Epithelial cell of esophagus (primary cell): ENCODE data around the gene STAM.
"Not testable (repeated sequence)": the region's sequence is repeated elsewhere in the genome, so short reads cannot be mapped to it uniquely, and the experiment has no call there.

Experiments used
- DNase-seq: peaks from one replicate; pipeline ENCODE4 v3.0.0; 2010; ENCODE audit warnings: low read depth
- H3K4me3 ChIP-seq: 2 replicates; pipeline ENCODE4 v1.5.1; 2011; ENCODE audit warnings: mild to moderate bottlenecking, low read length, control low read depth
- CTCF ChIP-seq: IDR thresholded peaks from 2 replicates; pipeline ENCODE4 v1.5.1; 2011; ENCODE audit warnings: low read depth, mild to moderate bottlenecking, low read length, control low read depth, inconsistent platforms; ENCODE audit not compliant: insufficient read depth; ENCODE audit errors: missing control alignments

STAM gene

DNA sequence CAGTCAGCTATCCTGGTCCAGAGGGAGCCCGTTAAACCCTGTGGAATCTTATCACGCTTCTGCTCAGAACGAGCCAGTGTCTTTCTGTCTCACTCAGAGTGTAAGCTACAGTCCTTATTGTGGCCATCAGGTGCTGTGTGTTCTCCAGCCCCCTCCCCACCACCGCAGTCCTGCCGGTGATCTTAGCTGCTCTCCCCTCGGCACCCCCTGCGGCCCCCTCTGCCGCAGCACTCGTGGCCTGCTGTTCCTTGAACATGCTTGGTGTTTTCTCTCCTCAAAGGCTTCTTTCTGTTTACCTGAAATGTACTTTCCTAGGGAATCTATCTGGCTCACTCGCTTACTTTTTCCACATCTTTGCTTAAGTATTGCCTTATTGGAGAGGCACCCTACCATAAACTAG lies 69.8 kb downstream of the STAM start:
- no peak for DNase-seq
- H3K4me3 ChIP-seq = no peak overlapping the region
- no peak for TF ChIP-seq CTCF

GRCh38 chr10:17716161-17716560 lies 72.2 kb downstream of the STAM start:
- no peak for TF ChIP-seq CTCF
- no peak for DNase-seq
- no peak overlapping the region for H3K4me3 ChIP-seq

GRCh38 chr10:17722317-17723014 lies 78.5 kb downstream of the STAM start:
- not testable (repeated sequence) for H3K4me3 ChIP-seq, DNase-seq

GRCh38 chr10:17725703-17726102 lies 81.8 kb downstream of the STAM start:
- DNase-seq = no peak
- no peak for TF ChIP-seq CTCF
- H3K4me3 ChIP-seq = no peak overlapping the region

DNA sequence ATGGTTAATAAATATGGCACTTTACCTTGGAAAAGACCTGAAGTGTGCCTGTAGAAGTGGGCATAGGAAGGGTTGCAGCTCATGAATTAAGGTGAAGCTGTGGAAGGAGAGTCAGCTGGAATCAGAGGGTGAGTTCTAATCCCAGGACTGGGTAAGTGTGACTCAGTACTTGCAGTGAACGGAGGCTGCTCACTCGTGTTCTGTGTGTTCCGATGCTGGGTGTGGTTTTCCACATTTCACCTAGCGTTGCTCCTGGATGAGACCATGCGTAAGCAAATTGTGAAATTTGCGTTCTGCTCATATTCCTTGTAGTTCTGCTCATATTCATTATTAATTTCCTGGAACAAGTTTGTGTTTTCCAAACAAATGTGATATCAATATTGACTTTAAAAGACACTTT lies 85.7 kb downstream of the STAM start:
- no peak for TF ChIP-seq CTCF
- peak; percentile 41 for DNase-seq
- H3K4me3 ChIP-seq = no peak overlapping the region

DNA sequence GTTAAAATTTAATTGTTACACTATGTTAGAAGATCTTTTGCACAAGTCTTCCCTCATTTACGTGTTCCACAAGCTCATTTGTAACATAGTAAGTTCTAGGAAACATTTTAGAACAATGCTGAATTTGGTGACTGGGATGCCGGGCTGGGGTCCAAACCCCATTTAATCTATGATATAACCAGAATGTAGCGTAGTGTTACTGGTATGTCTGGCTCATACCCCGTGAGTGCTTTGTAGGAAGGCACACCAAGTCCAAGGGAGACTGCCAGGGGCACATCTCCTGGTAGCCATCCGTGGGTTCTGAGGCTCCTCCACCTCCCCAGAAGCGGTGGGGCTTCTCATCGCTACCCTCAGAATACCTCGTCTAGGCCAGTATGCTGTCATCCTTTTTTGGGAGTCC lies 86.7 kb downstream of the STAM start:
- H3K4me3 ChIP-seq = no peak overlapping the region
- DNase-seq = no peak
- TF ChIP-seq CTCF = no peak

DNA sequence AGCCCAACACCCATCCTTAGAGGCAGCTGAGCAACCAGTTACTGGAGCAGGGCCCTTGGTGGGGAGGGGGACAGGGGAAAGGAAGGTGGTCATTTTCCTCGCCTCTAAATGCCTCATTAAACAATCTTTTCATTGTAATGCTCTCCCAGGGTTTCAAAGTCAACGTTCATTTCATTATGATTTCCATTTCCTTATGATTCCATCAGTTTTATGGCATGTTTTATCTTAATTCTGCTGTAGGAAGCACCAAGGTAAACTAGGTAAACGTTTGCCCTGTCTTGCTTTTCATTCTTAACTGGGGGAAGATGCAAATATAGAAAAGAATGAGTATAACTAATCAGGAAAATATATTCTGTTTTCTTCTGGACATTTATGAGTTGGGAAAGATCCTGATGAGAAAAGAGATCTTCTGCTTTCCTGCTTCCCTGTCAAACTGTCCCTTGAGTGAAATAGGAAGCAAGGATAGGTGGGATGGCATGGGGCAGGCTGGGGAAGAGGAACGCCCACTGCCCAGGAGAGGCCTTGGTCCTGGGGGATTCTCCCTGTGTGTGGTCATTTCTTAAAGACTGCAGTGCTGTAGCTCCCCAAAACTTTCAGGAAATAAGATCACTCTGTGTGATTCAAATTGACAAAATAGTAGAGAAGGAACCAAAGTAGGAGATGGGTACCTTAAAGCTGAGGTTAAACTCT lies 87.5 kb downstream of the STAM start:
- no peak for TF ChIP-seq CTCF
- no peak overlapping the region for H3K4me3 ChIP-seq
- no peak for DNase-seq
